AG04450 (cell line): ENCODE results near the gene FN3K. TPM values are rescaled to one million over a fixed set of nuclear protein-coding genes. Genes with fewer than 3 reads are reported as not detected.
"Not testable (repeated sequence)": the region's sequence is repeated elsewhere in the genome, so short reads cannot be mapped to it uniquely, and the experiment has no call there.

Experiments used
- CTCF ChIA-PET: fragments of 300-600, 350-600 bp; formaldehyde crosslinking; extraction: SDS; loops from one replicate; lab custom pipeline; 2022; ENCODE audit warnings: antibody characterized with exemption, inconsistent platforms; lab: Charles Lee
- POLR2A ChIA-PET: fragments of 350-600 bp; formaldehyde crosslinking; extraction: SDS; loops from one replicate; lab custom pipeline; 2021; ENCODE audit warnings: antibody characterized with exemption, inconsistent platforms; lab: Yijun Ruan, JAX
- DNase-seq: peaks from one replicate; pipeline ENCODE4 v3.0.0-alpha.2; 2011; ENCODE audit warnings: low read depth, low spot score
- H3K27ac ChIP-seq: one replicate; pipeline ENCODE4 v1.5.1; 2012; ENCODE audit warnings: low read depth, low read length, control low read depth
- H3K27me3 ChIP-seq: one replicate; pipeline ENCODE4 v1.6.0; 2012; ENCODE audit warnings: low read length; ENCODE audit not compliant: control insufficient read depth, insufficient read depth
- H3K4me3 ChIP-seq: 2 replicates; pipeline ENCODE4 v1.5.1; 2011; ENCODE audit warnings: mild to moderate bottlenecking, low read depth, low read length, control low read depth
- H3K9me3 ChIP-seq: 2 replicates; pipeline ENCODE4 v1.5.1; 2012; ENCODE audit warnings: low read length; ENCODE audit not compliant: control insufficient read depth, insufficient read depth
- CTCF ChIP-seq: IDR thresholded peaks from 2 replicates; pipeline ENCODE4 v1.5.1; 2011; ENCODE audit warnings: low read depth, low read length, control low read depth, inconsistent platforms
- polyA plus RNA-seq: library from polyadenylated mRNA; depleted of rRNA; stranded (reverse); fragments of >200 nt; gene quantifications from 2 replicates; pipeline ENCODE4 v1.2.3, GENCODE V29; 2011

FN3K gene
- polyA plus RNA-seq, 1 experiment = 1.6 TPM

GRCh38 chr17:82775001-82775823 lies 39.8 kb downstream of the FN3K start:
- POLR2A ChIA-PET = no interaction called here
- no peak overlapping the region for H3K27ac ChIP-seq

GRCh38 chr17:82776454-82776853 lies 41.0 kb downstream of the FN3K start:
- CTCF ChIA-PET = interaction anchor here (0.7 to 1.5 kb wide), 2 partner anchors 108 to 147 kb away, joined by 3 to 4 read pairs; no protein-coding TSS in a partner anchor
- no peak for DNase-seq
- POLR2A ChIA-PET = no interaction called here
- no peak overlapping the region for H3K4me3 ChIP-seq
- TF ChIP-seq CTCF = no peak
- H3K27me3 ChIP-seq = no peaks in the 10 kb centered on the region
- no peaks in the 10 kb centered on the region; the same call in 1 of the 2 replicates for H3K9me3 ChIP-seq
- H3K27ac ChIP-seq = no peak overlapping the region

More at GRCh38 chr17:82775001-82775823, 39.8 kb downstream of the FN3K start:
- Histone ChIP-seq H3K9me3 (no peaks in the 10 kb centered on the region; the same call in 1 of the 2 replicates), H3K4me3 (no peak overlapping the region), H3K27me3 (no peaks in the 10 kb centered on the region)
- CTCF ChIA-PET = interaction anchor here (0.6 to 1.6 kb wide), 7 partner anchors 9 to 396 kb away, joined by 3 to 5 read pairs (median 3); no protein-coding TSS in a partner anchor
- peak; percentile 81 for TF ChIP-seq CTCF
- DNase-seq = no peak

GRCh38 chr17:82777778-82778375 lies 42.5 kb downstream of the FN3K start:
- H3K27ac ChIP-seq, H3K4me3 ChIP-seq, H3K9me3 ChIP-seq, DNase-seq, H3K27me3 ChIP-seq, POLR2A ChIA-PET: not testable (repeated sequence)
- TF ChIP-seq CTCF = peak; percentile 16; the same call in 1 of the 2 replicates
- CTCF ChIA-PET = interaction anchor here (1.0 to 2.1 kb wide), 3 partner anchors 92 to 109 kb away, joined by 3 to 6 read pairs (median 3); no protein-coding TSS in a partner anchor

DNA sequence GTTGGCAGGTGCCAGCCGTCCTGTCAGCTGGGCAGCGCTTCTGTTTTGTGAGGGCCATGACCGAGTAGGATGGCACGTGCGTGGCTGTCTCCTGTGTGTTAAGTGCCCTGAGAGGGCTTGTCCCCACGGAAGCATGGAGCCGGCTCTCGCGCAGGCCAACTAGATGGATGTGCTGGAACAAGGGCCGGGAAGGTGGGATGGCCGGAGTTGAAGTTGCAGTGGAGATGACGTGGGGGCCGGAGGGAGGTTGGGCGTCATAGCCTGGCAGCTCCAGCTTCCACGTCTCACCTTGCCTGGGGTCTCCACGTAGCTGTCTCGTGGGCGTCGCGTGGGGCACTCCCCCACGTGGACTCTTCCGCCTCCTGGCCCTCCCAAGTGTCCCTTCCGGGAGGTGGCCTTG lies 44.1 kb downstream of the FN3K start:
- CTCF ChIA-PET = interaction anchor here (1.1 to 2.1 kb wide), 2 partner anchors 11 to 111 kb away, joined by 4 to 6 read pairs; no protein-coding TSS in a partner anchor
- POLR2A ChIA-PET = no interaction called here
- H3K27me3 ChIP-seq = no peaks in the 10 kb centered on the region
- no peak for TF ChIP-seq CTCF
- H3K27ac ChIP-seq = no peak overlapping the region
- no peaks in the 10 kb centered on the region; the same call in 1 of the 2 replicates for H3K9me3 ChIP-seq
- DNase-seq = no peak
- H3K4me3 ChIP-seq = no peak overlapping the region
